Measurements from ENCODE around the gene CAST.
"Not testable (repeated sequence)": the region's sequence is repeated elsewhere in the genome, so short reads cannot be mapped to it uniquely, and the experiment has no call there.

Gene CAST

GRCh38 chr5:96785326-96786109 is 123.3 kb downstream of the CAST start:
- DNase-seq = no peak

- DNase-seq = no peak
Observed at GRCh38 chr5:96788112-96788749, 126.1 kb downstream of the CAST start.

DNA sequence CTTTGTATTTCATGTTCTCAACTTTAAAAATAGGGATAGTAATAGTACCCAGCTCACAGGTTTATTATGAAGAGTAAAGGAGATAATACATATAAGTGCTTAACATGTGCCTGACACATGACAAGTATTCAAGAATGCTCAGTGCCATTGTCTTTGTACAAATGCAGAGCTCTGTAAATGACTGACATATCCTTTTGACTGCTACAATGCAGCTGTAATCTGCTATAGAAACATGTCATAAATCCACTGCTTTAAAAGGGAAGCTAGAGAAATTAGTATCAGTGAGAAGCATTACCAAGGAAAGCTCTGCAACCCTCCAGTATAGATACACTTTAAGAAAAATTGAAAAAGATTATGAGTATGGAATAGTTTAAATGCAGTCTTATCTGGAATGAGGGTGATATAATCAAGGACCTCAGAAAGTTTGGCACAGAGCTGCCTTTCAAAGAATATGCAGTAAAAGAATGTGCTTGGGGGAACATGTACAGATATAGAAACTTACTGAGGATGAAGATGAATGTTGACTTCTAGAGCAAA is 127.7 kb downstream of the CAST start:
- DNase-seq = no peak

DNA sequence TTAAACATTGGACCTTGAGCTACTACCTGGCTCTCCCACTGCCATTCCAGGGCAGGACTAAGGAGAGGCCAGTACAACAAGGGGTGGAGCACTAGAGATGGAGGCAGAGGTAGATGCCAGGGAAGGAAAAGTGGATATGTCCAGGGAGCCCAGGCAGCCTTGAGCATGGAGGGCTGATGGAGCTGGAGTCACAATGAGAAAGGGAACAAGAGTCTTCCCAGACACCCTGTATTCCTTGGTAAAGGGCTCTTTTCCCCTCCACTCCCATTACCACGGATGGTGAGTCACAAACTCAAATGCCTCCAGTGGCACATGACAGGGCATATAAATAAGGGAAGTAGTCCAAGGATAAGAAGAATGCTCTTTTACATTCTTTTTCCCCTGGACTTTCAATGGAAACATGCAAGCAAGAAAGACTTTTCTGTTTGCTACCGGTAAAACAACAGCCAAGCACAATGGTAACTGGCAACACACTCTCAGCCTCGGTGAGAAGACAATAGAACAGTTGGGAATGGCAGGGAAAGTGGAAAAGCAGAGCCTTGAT is 128.9 kb downstream of the CAST start:
- DNase-seq = no peak

GRCh38 chr5:96794757-96795156 is 132.6 kb downstream of the CAST start:
- DNase-seq = no peak

- DNase-seq = no peak
Observed at GRCh38 chr5:96795626-96796025, 133.4 kb downstream of the CAST start.

DNA sequence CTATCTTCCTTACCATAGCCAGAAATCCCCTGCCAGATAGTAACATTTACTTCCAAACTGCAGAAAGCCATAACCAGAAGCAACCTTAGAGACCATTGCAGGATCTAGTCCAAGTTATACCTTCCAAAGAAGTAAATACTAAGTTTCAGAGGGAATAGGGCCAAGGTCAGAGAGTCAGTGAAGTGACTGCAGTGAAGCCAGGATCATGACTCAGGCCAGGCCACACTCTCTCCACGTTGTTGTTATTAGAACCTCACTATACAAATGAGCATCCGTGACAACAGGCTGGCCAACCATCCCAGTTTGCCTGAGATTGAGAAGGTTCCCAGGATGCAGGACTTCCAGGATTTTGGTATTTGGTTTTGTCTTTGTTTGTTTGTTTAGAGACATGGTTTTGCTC is 134.3 kb downstream of the CAST start:
- no peak for DNase-seq

- not testable (repeated sequence) for DNase-seq
Observed at GRCh38 chr5:96801718-96802117, 139.5 kb downstream of the CAST start.

- no peak for DNase-seq
Observed at GRCh38 chr5:96807075-96807654, 145.0 kb downstream of the CAST start.

DNA sequence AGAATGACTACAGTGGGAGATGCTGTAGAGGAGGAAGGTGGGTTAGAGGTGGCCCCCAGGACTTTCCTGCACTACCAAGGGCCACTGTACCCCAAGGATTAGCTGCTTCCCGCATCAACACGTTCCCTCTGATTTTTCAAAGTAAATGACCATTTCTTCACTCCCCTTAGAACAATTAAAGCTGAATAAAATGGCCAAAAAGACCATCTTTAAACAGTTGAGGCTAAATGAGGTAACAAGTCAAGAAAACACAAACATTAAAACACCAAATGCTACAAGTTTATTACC is 146.3 kb downstream of the CAST start:
- DNase-seq = no peak

DNA sequence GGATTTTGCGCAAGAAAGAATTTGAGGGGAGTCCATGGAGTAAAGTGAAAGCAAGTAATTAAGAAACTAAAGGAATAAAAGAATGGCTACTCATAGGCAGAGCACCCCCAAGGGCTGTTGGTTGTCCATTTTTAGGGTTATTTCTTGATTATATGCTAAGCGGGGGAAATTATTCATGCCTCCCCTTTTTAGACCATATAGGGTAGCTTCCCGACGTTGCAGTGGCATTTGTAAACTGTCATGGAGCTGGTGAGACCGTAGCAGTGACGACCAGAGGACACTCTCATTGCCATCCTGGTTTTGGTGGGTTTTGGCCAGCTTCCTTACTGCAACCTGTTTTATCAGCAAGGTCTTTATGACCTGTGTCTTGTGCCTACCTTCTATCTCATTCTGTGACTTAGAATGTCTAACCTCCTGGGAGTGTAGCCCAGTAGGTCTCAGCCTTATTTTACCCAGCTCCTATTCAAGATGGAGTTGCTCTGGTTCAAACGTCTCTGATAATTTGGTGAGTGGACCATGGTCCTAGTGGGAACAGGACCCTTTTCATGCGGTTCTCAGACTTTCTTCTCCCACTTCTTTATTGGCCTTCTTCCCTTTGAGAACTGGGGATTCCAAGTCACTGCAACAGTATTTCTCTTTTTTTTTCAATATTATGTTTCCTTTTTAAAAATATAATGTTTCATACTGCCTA is 146.8 kb downstream of the CAST start:
- no peak for DNase-seq

DNA sequence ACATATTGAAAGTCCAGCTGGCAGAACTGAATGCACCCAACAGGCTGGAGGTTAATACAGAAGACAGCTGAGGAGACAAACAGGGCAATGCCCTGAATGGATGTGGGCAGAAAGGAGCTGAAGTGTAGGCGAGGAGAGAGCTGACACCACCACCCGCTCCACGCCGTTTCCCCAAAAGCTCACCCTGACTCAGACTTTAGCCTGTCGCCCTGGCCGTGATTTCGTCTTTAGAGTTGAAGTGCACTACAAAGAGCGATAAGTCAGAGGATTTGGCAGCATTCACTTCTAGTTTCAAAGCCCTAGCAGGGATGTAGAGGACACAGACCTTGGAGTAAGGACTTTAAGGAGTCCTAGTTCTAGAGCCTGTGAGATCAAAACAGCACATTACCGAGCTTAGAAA is 147.7 kb downstream of the CAST start:
- DNase-seq = no peak

GRCh38 chr5:96812851-96813250 is 150.7 kb downstream of the CAST start:
- DNase-seq = no peak

DNA sequence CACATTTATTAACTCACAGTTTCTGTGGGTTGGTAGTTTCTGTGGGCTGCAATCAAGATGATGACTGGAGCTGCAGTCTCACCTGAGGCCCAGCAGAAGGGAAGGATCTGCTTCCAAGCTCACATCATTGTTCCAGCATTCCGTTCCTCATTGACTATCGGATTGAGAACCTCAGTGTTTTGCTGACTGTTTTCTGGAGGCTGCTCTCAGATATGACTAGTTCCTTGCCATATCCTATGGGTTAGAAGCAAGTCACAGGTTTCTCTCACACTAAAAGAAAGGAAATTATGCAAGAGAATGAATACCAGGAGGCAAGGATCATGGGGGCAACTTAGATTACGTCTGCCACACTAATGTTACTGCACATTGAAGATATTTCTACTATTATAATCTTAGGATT is 151.9 kb downstream of the CAST start:
- DNase-seq = no peak

- DNase-seq = peak; percentile 83
Observed at GRCh38 chr5:96816411-96816939, 154.3 kb downstream of the CAST start.

DNA sequence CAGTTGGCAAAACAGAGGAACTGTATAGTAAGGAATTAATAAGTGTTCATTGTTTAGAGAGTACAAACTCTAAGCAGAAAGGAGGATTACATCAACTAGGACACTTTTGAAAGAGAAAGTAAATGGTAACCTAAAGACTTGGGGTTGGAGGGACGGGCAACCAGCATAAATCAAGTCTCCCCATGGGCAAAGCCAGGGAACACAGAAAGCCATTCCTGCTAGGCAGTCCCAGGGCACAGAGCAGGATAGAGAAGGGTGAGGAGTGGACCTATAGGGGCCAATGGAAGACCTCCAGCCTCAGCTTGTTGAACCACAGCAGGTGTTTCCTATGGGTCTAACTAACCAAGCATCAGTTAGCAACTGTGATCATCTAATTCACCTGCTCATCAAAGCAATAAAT is 154.8 kb downstream of the CAST start:
- DNase-seq = no peak

DNA sequence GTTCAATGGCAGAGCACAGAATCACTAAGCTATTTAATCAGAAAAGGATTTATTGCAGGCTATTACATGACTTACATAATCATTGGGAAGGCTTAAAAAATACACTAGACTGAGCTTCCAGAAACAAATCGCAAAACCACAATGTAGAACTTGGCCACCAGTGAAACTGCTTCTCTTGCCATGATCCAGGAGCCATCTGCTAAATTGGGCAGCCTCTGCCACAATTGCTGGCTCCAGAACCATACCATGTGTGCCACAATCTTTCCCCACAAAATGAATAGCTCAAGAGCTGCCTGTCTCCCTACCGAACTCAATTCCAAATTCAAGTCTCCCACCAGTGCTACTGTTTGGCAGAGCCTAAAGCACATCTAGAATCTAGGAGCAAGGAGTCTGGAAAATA is 155.3 kb downstream of the CAST start:
- DNase-seq = no peak

GRCh38 chr5:96818125-96818788 is 156.1 kb downstream of the CAST start:
- DNase-seq = no peak

GRCh38 chr5:96819806-96820205 is 157.6 kb downstream of the CAST start:
- no peak for DNase-seq

DNA sequence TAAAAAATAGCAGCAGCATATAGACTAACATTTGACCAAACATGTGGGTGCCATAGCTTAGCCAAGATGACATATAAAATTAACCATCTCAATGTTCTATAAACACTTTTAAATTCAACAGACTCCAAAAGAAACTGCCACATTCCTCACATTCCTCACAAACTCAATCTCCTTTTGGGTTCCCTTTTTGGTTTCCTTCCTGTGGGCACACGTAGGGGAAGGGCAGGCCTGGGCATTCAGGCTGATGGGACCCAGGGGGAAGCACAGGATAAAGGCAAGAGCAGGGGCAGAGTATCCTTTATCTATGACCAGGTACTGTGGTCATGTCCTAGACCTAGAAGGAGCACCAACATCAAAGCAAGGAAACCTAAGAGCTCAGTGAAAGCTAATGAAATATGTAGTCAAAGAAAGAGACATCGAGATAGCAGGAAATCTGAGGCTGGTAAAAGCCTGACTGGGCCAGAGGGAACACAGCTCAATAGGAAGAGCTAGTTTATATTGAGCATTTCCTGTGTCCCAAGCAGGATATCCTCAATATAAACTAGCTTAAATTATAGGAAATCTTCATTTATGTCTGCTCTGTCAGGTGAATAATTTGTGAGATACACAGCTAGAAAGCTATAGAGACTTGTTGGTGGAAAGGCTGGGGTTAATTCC is 159.2 kb downstream of the CAST start:
- no peak for DNase-seq

DNA sequence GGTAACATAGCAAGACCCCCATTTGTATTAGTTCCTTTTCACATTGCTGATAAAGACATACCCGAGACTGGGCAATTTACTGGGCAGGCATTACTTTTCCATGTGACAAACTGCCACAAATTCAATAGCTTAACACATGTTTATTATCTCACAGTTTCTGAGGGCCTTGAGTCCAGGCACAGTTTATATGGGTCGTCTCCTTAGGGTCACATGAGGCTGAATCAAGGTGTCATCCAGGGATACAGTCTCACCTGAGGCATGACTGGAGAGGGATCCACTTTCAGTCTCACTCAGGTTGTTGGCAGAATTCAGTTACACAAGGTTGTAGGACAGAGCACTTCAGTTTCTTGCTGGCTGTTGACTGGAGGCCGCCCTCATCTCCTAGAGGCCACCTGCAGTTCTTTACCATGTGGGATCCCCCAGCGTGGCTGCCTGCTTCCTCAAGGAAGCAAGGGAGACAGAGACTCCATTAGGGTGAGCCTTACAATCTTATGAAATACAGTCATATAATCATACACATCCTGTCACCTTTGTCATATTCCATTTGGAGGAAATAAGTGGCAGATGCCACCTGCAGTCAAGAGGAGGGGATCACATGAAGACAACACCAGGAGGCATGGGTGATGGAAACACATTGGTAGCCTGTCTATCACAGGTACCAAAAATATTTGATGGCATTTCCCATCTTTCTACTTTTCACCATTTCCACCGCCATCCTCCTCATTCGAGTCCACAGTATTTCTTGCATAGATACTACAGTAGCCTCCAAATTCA is 160.7 kb downstream of the CAST start:
- DNase-seq = peak; percentile 27

Measured in central memory CD4-positive, alpha-beta T cell (primary cell).